EH (cell line): Measurements from ENCODE around the gene CCDC137.

Experiments
- DNase-seq: peaks from one replicate; pipeline ENCODE4 v3.0.0-alpha.2; 2015; ENCODE audit warnings: low read depth

The CCDC137 gene

GRCh38 chr17:81701288-81702071 is 34.9 kb downstream of the CCDC137 start:
- DNase-seq = peak; percentile 21

GRCh38 chr17:81702934-81703746 is 36.6 kb downstream of the CCDC137 start, which contains the start of gene MRPL12:
MRPL12 (plus strand) TSS chr17:81703367; CDS start chr17:81703502, 135 bp downstream.
- peak; percentile 91 for DNase-seq

GRCh38 chr17:81703747-81704654 is 37.5 kb downstream of the CCDC137 start:
- DNase-seq = peak; percentile 8

GRCh38 chr17:81705518-81706231 is 39.1 kb downstream of the CCDC137 start:
- DNase-seq = no peak

- no peak for DNase-seq
Measured at GRCh38 chr17:81706232-81706611, 39.7 kb downstream of the CCDC137 start.

GRCh38 chr17:81706757-81707624 is 40.5 kb downstream of the CCDC137 start:
- DNase-seq = no peak

GRCh38 chr17:81707725-81708646 is 41.4 kb downstream of the CCDC137 start:
- no peak for DNase-seq

GRCh38 chr17:81708739-81709185 is 42.2 kb downstream of the CCDC137 start:
- no peak for DNase-seq

GRCh38 chr17:81710514-81711308 is 44.2 kb downstream of the CCDC137 start:
- peak; percentile 38 for DNase-seq

GRCh38 chr17:81711814-81712467 is 45.4 kb downstream of the CCDC137 start, which contains the start of gene SLC25A10:
SLC25A10 (plus strand) TSS chr17:81712284; CDS start chr17:81712427, 143 bp downstream.
- peak; percentile 73 for DNase-seq

GRCh38 chr17:81712468-81713003 is 46.0 kb downstream of the CCDC137 start:
- DNase-seq = peak; percentile 44

GRCh38 chr17:81713004-81713555 is 46.5 kb downstream of the CCDC137 start:
- DNase-seq = peak; percentile 14

GRCh38 chr17:81713556-81714411 is 47.2 kb downstream of the CCDC137 start:
- peak; percentile 5 for DNase-seq

- no peak for DNase-seq
Measured at GRCh38 chr17:81714412-81715106, 48.0 kb downstream of the CCDC137 start.

GRCh38 chr17:81715107-81715871 is 48.8 kb downstream of the CCDC137 start:
- no peak for DNase-seq
